WTC11 (cell line): ENCODE results near the gene PIGR. TPM values are rescaled to one million over a fixed set of nuclear protein-coding genes. Genes with fewer than 3 reads are reported as not detected.

Experiments
- ATAC-seq: fragments of 200-7000 bp; cut with Tn5 transposase; 2 replicates; pipeline ENCODE4 v1.10.0; 2021; ENCODE audit warnings: mild to moderate bottlenecking, moderate library complexity
- CTCF ChIA-PET: fragments of 300-600 bp; sonication (Branson Sonifier 250); formaldehyde crosslinking; loops from one replicate; lab custom pipeline; 2021; ENCODE audit warnings: antibody characterized with exemption; lab: Charles Lee
- POLR2A ChIA-PET: fragments of 350-600 bp; sonication (Branson Sonifier 250); formaldehyde crosslinking; loops from one replicate; lab custom pipeline; 2021; ENCODE audit warnings: antibody characterized with exemption; lab: Charles Lee
- DNase-seq: peaks from one replicate; pipeline ENCODE4 v3.0.0; 2021; ENCODE audit warnings: low spot score
- H3K27ac Mint-ChIP-seq: 2 replicates; pipeline ENCODE4 v1.8.0; 2021; ENCODE audit warnings: mixed read lengths
- H3K27me3 Mint-ChIP-seq: 2 replicates; pipeline ENCODE4 v1.8.0; 2021; ENCODE audit warnings: low read depth, mild to moderate bottlenecking, moderate library complexity, mixed read lengths
- H3K36me3 Mint-ChIP-seq: 2 replicates; pipeline ENCODE4 v1.8.0; 2021; ENCODE audit warnings: mixed read lengths
- H3K4me1 Mint-ChIP-seq: 2 replicates; pipeline ENCODE4 v1.8.0; 2022; ENCODE audit warnings: mixed read lengths
- H3K4me3 Mint-ChIP-seq: 2 replicates; pipeline ENCODE4 v1.8.0; 2021; ENCODE audit warnings: mild to moderate bottlenecking, moderate library complexity, mixed read lengths
- H3K9me3 Mint-ChIP-seq: 2 replicates; pipeline ENCODE4 v1.8.0; 2021; ENCODE audit warnings: mixed read lengths
- ARID4B ChIP-seq: sonication (generic); formaldehyde crosslinking; IDR thresholded peaks from 2 replicates; pipeline ENCODE4 v1.8.0; 2023; ENCODE audit warnings: missing genetic modification reagents, mild to moderate bottlenecking, borderline replicate concordance
- ATF3 ChIP-seq: sonication (generic); formaldehyde crosslinking; conservative IDR thresholded peaks from 2 replicates; pipeline ENCODE4 v1.8.1; 2022; ENCODE audit warnings: mild to moderate bottlenecking, missing genetic modification reagents
- CTCF ChIP-seq: fragments of 200-600 bp; IDR thresholded peaks from 2 replicates; pipeline ENCODE4 v1.8.0; 2022; ENCODE audit warnings: antibody characterized with exemption
- FOXK1 ChIP-seq: sonication (generic); formaldehyde crosslinking; IDR thresholded peaks from 2 replicates; pipeline ENCODE4 v1.8.0; 2022; ENCODE audit warnings: mild to moderate bottlenecking, moderate library complexity, missing genetic modification reagents
- FOXP4 ChIP-seq: sonication (generic); formaldehyde crosslinking; IDR thresholded peaks from 2 replicates; pipeline ENCODE4 v1.8.0; 2022; ENCODE audit warnings: mild to moderate bottlenecking, missing genetic modification reagents
- HMGXB4 ChIP-seq: sonication (generic); formaldehyde crosslinking; IDR thresholded peaks from 2 replicates; pipeline ENCODE4 v1.8.1; 2023; ENCODE audit warnings: mild to moderate bottlenecking, moderate library complexity, missing genetic modification reagents
- IRF1 ChIP-seq: sonication (generic); formaldehyde crosslinking; IDR thresholded peaks from 2 replicates; pipeline ENCODE4 v1.8.0; 2023; ENCODE audit warnings: missing genetic modification reagents
- MLX ChIP-seq: sonication (generic); formaldehyde crosslinking; IDR thresholded peaks from 2 replicates; pipeline ENCODE4 v1.8.1; 2023; ENCODE audit warnings: mild to moderate bottlenecking, missing genetic modification reagents, moderate library complexity
- MXD4 ChIP-seq: fragments of 250-450 bp; sonication (Bioruptor Pico); IDR thresholded peaks from 2 replicates; pipeline ENCODE4 v1.8.0; 2021; ENCODE audit warnings: mild to moderate bottlenecking, moderate library complexity, borderline replicate concordance
- PRDM15 ChIP-seq: sonication (generic); formaldehyde crosslinking; IDR thresholded peaks from 2 replicates; pipeline ENCODE4 v1.8.0; 2022; ENCODE audit warnings: missing genetic modification reagents
- PRRX2 ChIP-seq: fragments of 250-450 bp; sonication (Bioruptor Pico); IDR thresholded peaks from 2 replicates; pipeline ENCODE4 v1.8.0; 2021; ENCODE audit warnings: mild to moderate bottlenecking
- TEAD1 ChIP-seq: sonication (generic); formaldehyde crosslinking; IDR thresholded peaks from 2 replicates; pipeline ENCODE4 v1.8.0; 2022; ENCODE audit warnings: mild to moderate bottlenecking, missing genetic modification reagents
- ZBTB43 ChIP-seq: sonication (generic); formaldehyde crosslinking; IDR thresholded peaks from 2 replicates; pipeline ENCODE4 v1.8.1; 2023; ENCODE audit warnings: mild to moderate bottlenecking, missing genetic modification reagents
- ZMAT4 ChIP-seq: fragments of 250-450 bp; sonication (Bioruptor Pico); IDR thresholded peaks from 2 replicates; pipeline ENCODE4 v1.9.0; 2021; ENCODE audit warnings: mild to moderate bottlenecking
- total RNA-seq: library from RNA; stranded (reverse); gene quantifications from 3 replicates; pipeline ENCODE4 v1.2.3, GENCODE V29; 2021

PIGR gene
- total RNA-seq, 1 experiment from 2014 or later, result 1.9 TPM

GRCh38 chr1:206886831-206887230, 59.4 kb downstream of the PIGR start:
- ChIA-PET POLR2A (no interaction called here), CTCF (no interaction called here)
- DNase-seq (no peak), ATAC-seq (no peak)
- Mint-ChIP-seq H3K36me3 (no peaks in the 10 kb centered on the region), H3K4me3 (no peak overlapping the region), H3K27me3 (no peaks in the 10 kb centered on the region), H3K4me1 (peaks cover 19% of the 10 kb centered on the region), H3K9me3 (peaks cover 6% of the 10 kb centered on the region), H3K27ac (no peak overlapping the region)
- no peak for TF ChIP-seq MLX
- no peak for TF ChIP-seq ZMAT4 (CRISPR knock-in tag)
- no peak for TF ChIP-seq TEAD1
- TF ChIP-seq ZBTB43 (CRISPR knock-in tag), result no peak
- no peak for TF ChIP-seq ARID4B (CRISPR knock-in tag)

- Mint-ChIP-seq H3K4me3 (no peak overlapping the region), H3K27ac (no peak overlapping the region), H3K4me1 (peaks cover 10% of the 10 kb centered on the region), H3K36me3 (no peaks in the 10 kb centered on the region), H3K9me3 (peaks cover 10% of the 10 kb centered on the region), H3K27me3 (no peaks in the 10 kb centered on the region)
- ChIA-PET CTCF (interaction anchor here (1.1 kb wide), 1 partner anchor 76 kb away, joined by 3 read pairs; no protein-coding TSS in a partner anchor), POLR2A (no interaction called here)
- no peak for ATAC-seq
- DNase-seq, result no peak
- no peak for TF ChIP-seq CTCF
- TF ChIP-seq PRDM15 (CRISPR knock-in tag), result no peak
- no peak for TF ChIP-seq FOXK1 (CRISPR knock-in tag)
- no peak for TF ChIP-seq FOXP4 (CRISPR knock-in tag)
- no peak for TF ChIP-seq HMGXB4 (CRISPR knock-in tag)
- no peak for TF ChIP-seq IRF1 (CRISPR knock-in tag)
- no peak for TF ChIP-seq ATF3 (CRISPR knock-in tag)
- TF ChIP-seq MXD4, result no peak
- no peak for TF ChIP-seq PRRX2 (CRISPR knock-in tag)
These were observed 60.8 kb downstream of the PIGR start for GRCh38 chr1:206885341-206886060.
